GM23248 (cell line): ENCODE measurements around the gene BRINP3.

Experiments used
- EZH2 ChIP-seq: fragments of 200-600 bp; sonication (generic); IDR thresholded peaks from 2 replicates; pipeline ENCODE4 v1.6.1; 2018; ENCODE audit warnings: antibody characterized with exemption, mild to moderate bottlenecking; ENCODE audit not compliant: insufficient read depth, poor library complexity, severe bottlenecking
- EZH2phosphoT487 ChIP-seq: fragments of 200-600 bp; sonication (generic); IDR thresholded peaks from 2 replicates; pipeline ENCODE4 v1.6.1; 2018; ENCODE audit warnings: antibody characterized with exemption, moderate library complexity, mild to moderate bottlenecking, low read depth; ENCODE audit not compliant: insufficient read depth

GRCh38 chr1:190067592-190067991 is 410.1 kb downstream of the BRINP3 start:
- TF ChIP-seq EZH2 (no peak), EZH2phosphoT487 (no peak)
